DND-41 (cell line): Measurements from ENCODE around the gene WFIKKN1.

ENCODE experiments used
- ATAC-seq: fragments of 200-7000 bp; cut with Tn5 transposase; 3 replicates; pipeline ENCODE4 v1.9.1; 2021; ENCODE audit warnings: low read depth; ENCODE audit not compliant: insufficient read depth
- DNase-seq: peaks from one replicate; pipeline ENCODE4 v3.0.0-alpha.2; 2020
- H2AFZ ChIP-seq: 2 replicates; pipeline ENCODE4 v1.6.0; 2012; ENCODE audit warnings: low read depth, low read length
- H3K27ac ChIP-seq: 2 replicates; pipeline ENCODE4 v1.5.1; 2012; ENCODE audit warnings: low read length, inconsistent platforms
- H3K27me3 ChIP-seq: fragments of 200-600 bp; sonication (generic); 2 replicates; pipeline ENCODE4 v1.6.0; 2012; ENCODE audit warnings: low read length, mild to moderate bottlenecking, inconsistent platforms; ENCODE audit not compliant: insufficient read depth, poor library complexity
- H3K36me3 ChIP-seq: 2 replicates; pipeline ENCODE4 v1.5.1; 2012; ENCODE audit warnings: low read length, inconsistent platforms; ENCODE audit not compliant: insufficient read depth
- H3K4me1 ChIP-seq: 2 replicates; pipeline ENCODE4 v1.5.1; 2012; ENCODE audit warnings: mild to moderate bottlenecking, low read length; ENCODE audit not compliant: insufficient read depth
- H3K4me2 ChIP-seq: 2 replicates; pipeline ENCODE4 v1.6.0; 2012; ENCODE audit warnings: mild to moderate bottlenecking, moderate library complexity, low read length, inconsistent platforms; ENCODE audit not compliant: insufficient read depth
- H3K4me3 ChIP-seq, 2 experiments: fragments of 200-600 bp in 1 of 2; shearing (Covaris generic) in 1 of 2; 2 replicates each; pipeline ENCODE4 v1.5.1; 2012 to 2016; ENCODE audit warnings: inconsistent platforms in 2 of 2, low read length in 2 of 2, mild to moderate bottlenecking in 2 of 2, low read depth in 1 of 2, moderate library complexity in 1 of 2
- H3K79me2 ChIP-seq: 2 replicates; pipeline ENCODE4 v1.6.0; 2012; ENCODE audit warnings: low read length, inconsistent platforms; ENCODE audit not compliant: insufficient read depth
- H3K9ac ChIP-seq: 2 replicates; pipeline ENCODE4 v1.6.0; 2012; ENCODE audit warnings: low read depth, mild to moderate bottlenecking, inconsistent platforms, low read length, moderate library complexity
- H3K9me3 ChIP-seq: 2 replicates; pipeline ENCODE4 v1.5.1; 2012; ENCODE audit warnings: low read length, moderate library complexity, mild to moderate bottlenecking, inconsistent platforms; ENCODE audit not compliant: insufficient read depth, severe bottlenecking
- H4K20me1 ChIP-seq: 2 replicates; pipeline ENCODE4 v1.6.0; 2012; ENCODE audit warnings: low read length; ENCODE audit not compliant: insufficient read depth
- EZH2 ChIP-seq: IDR thresholded peaks from 3 replicates; pipeline ENCODE4 v1.6.1; 2012; ENCODE audit warnings: borderline replicate concordance, low read depth, mild to moderate bottlenecking, moderate library complexity, low read length, inconsistent platforms; ENCODE audit not compliant: severe bottlenecking
- TF ChIP-seq, protein P1 (sequence below): IDR thresholded peaks from 2 replicates; pipeline ENCODE4 v1.5.1; 2012; ENCODE audit warnings: borderline replicate concordance, low read length, moderate library complexity, mild to moderate bottlenecking; ENCODE audit not compliant: poor library complexity, severe bottlenecking; ENCODE audit errors: extremely low read depth

WFIKKN1 gene

DNA sequence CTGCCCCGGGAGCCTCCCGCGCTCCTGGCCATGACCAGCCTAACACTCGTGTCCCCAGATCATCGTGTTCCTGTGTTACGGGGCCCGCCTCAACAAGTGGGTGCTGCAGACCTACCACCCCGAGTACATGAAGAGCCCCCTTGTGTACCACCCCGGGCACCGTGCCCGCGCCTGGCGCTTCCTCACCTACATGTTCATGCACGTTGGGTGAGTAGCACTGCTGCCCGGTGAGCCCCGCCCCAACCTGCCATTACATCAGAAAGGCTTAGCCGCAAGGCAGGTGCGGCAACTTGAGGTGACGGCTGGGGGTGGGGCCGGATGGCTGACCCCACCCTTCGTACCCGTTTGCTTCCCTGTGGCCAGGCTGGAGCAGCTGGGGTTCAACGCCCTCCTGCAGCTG lies 46.1 kb downstream of the WFIKKN1 start:
- H3K36me3 ChIP-seq, result peaks cover 32% of the 10 kb centered on the region
- TF ChIP-seq, protein P1, sequence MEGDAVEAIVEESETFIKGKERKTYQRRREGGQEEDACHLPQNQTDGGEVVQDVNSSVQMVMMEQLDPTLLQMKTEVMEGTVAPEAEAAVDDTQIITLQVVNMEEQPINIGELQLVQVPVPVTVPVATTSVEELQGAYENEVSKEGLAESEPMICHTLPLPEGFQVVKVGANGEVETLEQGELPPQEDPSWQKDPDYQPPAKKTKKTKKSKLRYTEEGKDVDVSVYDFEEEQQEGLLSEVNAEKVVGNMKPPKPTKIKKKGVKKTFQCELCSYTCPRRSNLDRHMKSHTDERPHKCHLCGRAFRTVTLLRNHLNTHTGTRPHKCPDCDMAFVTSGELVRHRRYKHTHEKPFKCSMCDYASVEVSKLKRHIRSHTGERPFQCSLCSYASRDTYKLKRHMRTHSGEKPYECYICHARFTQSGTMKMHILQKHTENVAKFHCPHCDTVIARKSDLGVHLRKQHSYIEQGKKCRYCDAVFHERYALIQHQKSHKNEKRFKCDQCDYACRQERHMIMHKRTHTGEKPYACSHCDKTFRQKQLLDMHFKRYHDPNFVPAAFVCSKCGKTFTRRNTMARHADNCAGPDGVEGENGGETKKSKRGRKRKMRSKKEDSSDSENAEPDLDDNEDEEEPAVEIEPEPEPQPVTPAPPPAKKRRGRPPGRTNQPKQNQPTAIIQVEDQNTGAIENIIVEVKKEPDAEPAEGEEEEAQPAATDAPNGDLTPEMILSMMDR, result no peak
- no peak for TF ChIP-seq EZH2

DNA sequence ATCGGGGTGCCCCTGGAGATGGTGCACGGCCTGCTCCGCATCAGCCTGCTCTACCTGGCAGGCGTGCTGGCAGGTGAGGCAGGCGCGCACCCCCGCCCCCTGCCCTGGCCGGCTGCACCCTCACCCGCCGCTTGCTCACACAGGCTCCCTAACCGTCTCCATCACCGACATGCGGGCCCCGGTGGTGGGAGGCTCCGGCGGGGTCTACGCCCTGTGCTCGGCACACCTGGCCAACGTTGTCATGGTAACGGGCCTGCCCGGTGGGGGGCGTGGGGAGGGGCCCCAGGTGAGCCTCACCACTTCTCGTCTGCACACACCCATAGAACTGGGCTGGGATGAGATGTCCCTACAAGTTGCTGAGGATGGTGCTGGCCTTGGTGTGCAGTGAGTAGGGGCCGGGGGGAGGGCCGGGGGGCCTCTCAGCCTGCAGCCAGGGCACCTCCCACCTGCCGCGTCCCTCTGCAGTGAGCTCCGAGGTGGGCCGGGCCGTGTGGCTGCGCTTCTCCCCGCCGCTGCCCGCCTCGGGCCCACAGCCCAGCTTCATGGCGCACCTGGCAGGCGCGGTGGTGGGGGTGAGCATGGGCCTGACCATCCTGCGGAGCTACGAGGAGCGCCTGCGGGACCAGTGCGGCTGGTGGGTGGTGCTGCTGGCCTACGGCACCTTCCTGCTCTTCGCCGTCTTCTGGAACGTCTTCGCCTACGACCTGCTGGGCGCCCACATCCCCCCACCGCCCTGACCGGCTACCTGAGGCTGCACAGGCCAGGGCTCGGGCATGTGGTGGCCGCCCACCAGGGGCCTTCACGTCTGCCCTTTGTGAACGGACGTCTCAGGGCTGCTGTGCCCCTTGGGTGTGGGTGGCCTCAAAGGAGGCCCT lies 46.8 kb downstream of the WFIKKN1 start:
- TF ChIP-seq EZH2, result no peak
- TF ChIP-seq, protein P1, result no peak
- Histone ChIP-seq H3K79me2 (peaks cover 22% of the 10 kb centered on the region), H3K27ac (no peak overlapping the region), H2AFZ (no peak overlapping the region), H3K9me3 (no peaks in the 10 kb centered on the region), H3K4me2 (no peak overlapping the region), H3K36me3 (peaks cover 32% of the 10 kb centered on the region), H3K27me3 (no peaks in the 10 kb centered on the region), H3K4me1 (peaks cover 32% of the 10 kb centered on the region), H3K9ac (no peak overlapping the region), H3K4me3 (no peak overlapping the region), H4K20me1 (peaks cover 56% of the 10 kb centered on the region)
- DNase-seq, result no peak
- ATAC-seq, result no peak

More for the DNA sequence above, 46.1 kb downstream of the WFIKKN1 start:
- H3K9ac ChIP-seq, result no peak overlapping the region
- no peak overlapping the region for H3K27ac ChIP-seq
- ATAC-seq, result no peak
- peaks cover 25% of the 10 kb centered on the region for H3K4me1 ChIP-seq
- H2AFZ ChIP-seq, result no peak overlapping the region
- no peak overlapping the region for H3K4me2 ChIP-seq
- H3K27me3 ChIP-seq, result no peaks in the 10 kb centered on the region
- H3K79me2 ChIP-seq, result peaks cover 16% of the 10 kb centered on the region
- peaks cover 56% of the 10 kb centered on the region for H4K20me1 ChIP-seq
- no peak for DNase-seq
- no peak overlapping the region for H3K4me3 ChIP-seq
- no peaks in the 10 kb centered on the region for H3K9me3 ChIP-seq

DNA sequence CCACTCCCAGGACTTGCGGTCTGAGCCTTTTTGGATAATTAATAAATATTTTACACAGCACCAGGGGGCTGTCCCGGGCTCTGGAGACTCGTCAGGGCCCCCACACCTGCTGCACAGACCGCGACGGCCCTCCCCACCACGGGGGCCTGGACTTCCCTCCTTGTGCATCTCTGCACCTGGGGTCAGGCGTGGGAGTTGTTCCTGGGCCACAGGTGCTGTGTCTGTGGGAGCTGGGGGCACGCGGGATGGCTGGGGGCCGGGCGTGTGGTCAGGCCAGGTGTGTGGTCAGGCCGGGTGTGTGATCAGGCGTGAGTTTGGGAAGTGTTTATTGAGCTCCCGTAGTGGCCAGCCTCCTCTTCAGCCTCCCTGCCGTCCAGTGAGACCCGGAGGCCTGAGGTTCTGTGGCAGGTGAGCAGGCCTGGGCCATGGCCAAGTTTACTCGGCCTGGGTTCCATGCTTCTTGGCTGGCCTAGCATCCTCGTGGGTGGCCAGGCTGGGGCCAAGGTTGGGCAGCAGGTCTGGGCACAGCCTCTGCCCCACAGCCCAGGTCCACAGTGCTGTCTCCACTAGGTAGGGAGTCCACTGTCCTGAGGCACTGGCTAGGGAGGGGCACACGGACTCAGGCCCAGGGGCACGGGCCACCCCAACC lies 47.5 kb downstream of the WFIKKN1 start:
- no peak overlapping the region for H3K4me3 ChIP-seq
- H3K27me3 ChIP-seq, result no peaks in the 10 kb centered on the region
- peaks cover 30% of the 10 kb centered on the region for H3K79me2 ChIP-seq
- peaks cover 32% of the 10 kb centered on the region for H3K36me3 ChIP-seq
- TF ChIP-seq EZH2, result no peak
- TF ChIP-seq, protein P1, result no peak
- peaks cover 57% of the 10 kb centered on the region for H4K20me1 ChIP-seq
- DNase-seq (no peak), ATAC-seq (no peak)
- H3K27ac ChIP-seq, result no peak overlapping the region; the same call in 1 of the 2 replicates
- no peak overlapping the region for H2AFZ ChIP-seq
- H3K9ac ChIP-seq, result no peak overlapping the region
- no peak overlapping the region for H3K4me2 ChIP-seq
- peaks cover 40% of the 10 kb centered on the region for H3K4me1 ChIP-seq
- no peaks in the 10 kb centered on the region for H3K9me3 ChIP-seq
